GM12864 (cell line): Measurements from ENCODE around the gene ARRDC5.
"Not testable (repeated sequence)": the region's sequence is repeated elsewhere in the genome, so short reads cannot be mapped to it uniquely, and the experiment has no call there.

Experiments used
- DNase-seq: peaks from one replicate; pipeline ENCODE4 v3.0.0-alpha.2; 2011; ENCODE audit warnings: low read depth
- H3K4me3 ChIP-seq: 2 replicates; pipeline ENCODE4 v1.5.1; 2011; ENCODE audit warnings: mild to moderate bottlenecking, low read depth, low read length, control low read depth
- TF ChIP-seq, protein P1 (sequence below): IDR thresholded peaks from 2 replicates; pipeline ENCODE4 v1.5.1; 2011; ENCODE audit warnings: low read depth, mild to moderate bottlenecking, moderate library complexity, low read length, control low read depth, inconsistent platforms; ENCODE audit errors: missing control alignments

ARRDC5 gene

DNA sequence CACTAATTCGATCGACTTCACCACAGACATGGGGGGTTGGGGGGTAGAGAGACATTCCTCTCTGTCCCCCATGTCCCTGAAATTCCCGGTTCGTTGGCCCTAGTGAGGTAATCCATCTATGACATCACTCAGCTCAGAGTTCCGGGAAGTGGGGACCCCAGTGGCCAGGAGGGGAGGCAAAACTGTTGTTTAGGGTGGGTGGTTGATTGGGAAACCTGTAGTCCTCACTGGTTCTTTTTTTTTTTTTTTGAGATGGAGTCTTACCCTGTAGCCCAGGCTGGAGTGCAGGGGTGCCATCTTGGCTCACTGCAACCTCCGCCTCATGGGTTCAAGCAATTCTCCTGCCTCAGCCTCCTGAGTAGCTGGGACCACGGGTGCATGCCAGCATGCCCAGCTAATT, at the start of gene ARRDC5:
Gene ARRDC5, minus strand, starts transcription at position 101 of the 400 bp plus-strand sequence. Its CDS starts 71 bp downstream, at position 30.
- TF ChIP-seq, protein P1, sequence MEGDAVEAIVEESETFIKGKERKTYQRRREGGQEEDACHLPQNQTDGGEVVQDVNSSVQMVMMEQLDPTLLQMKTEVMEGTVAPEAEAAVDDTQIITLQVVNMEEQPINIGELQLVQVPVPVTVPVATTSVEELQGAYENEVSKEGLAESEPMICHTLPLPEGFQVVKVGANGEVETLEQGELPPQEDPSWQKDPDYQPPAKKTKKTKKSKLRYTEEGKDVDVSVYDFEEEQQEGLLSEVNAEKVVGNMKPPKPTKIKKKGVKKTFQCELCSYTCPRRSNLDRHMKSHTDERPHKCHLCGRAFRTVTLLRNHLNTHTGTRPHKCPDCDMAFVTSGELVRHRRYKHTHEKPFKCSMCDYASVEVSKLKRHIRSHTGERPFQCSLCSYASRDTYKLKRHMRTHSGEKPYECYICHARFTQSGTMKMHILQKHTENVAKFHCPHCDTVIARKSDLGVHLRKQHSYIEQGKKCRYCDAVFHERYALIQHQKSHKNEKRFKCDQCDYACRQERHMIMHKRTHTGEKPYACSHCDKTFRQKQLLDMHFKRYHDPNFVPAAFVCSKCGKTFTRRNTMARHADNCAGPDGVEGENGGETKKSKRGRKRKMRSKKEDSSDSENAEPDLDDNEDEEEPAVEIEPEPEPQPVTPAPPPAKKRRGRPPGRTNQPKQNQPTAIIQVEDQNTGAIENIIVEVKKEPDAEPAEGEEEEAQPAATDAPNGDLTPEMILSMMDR = no peak
- DNase-seq = no peak
- H3K4me3 ChIP-seq = no peak within 1 kb of the TSS

DNA sequence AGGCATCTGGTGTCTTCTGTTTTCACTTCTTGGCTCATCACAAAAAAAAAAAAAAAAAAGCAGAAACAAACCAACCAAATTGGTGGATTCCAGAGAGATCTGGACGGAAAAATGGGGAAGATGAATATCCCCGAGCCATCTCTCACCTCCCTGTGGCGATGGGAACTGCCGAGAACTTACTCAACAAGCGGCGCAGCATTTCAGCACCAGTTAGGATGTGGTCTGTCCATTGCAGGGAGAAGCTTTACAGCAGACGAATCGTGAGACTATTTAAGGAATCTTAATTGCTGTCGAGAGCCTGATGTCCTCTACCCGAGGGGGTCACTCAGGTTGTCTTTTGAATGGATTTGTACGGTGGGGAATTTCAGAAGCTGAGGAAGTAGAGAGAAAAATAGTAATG, 49.0 kb upstream of the ARRDC5 start:
- TF ChIP-seq, protein P1 = no peak
- DNase-seq = no peak
- H3K4me3 ChIP-seq = no peak overlapping the region

DNA sequence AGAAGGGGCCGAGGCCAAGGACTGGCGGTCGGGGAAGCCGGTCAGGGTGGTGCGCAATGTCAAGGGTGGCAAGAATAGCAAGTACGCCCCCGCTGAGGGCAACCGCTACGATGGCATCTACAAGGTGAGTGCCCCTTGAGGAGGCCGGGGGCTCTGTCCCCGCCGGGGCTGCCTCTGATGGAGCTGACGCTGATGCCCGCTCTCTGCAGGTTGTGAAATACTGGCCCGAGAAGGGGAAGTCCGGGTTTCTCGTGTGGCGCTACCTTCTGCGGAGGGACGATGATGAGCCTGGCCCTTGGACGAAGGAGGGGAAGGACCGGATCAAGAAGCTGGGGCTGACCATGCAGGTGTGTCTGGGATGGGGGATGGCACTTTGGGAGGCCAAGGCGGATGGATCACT, 48.0 kb upstream of the ARRDC5 start:
- not testable (repeated sequence) for H3K4me3 ChIP-seq, DNase-seq

DNA sequence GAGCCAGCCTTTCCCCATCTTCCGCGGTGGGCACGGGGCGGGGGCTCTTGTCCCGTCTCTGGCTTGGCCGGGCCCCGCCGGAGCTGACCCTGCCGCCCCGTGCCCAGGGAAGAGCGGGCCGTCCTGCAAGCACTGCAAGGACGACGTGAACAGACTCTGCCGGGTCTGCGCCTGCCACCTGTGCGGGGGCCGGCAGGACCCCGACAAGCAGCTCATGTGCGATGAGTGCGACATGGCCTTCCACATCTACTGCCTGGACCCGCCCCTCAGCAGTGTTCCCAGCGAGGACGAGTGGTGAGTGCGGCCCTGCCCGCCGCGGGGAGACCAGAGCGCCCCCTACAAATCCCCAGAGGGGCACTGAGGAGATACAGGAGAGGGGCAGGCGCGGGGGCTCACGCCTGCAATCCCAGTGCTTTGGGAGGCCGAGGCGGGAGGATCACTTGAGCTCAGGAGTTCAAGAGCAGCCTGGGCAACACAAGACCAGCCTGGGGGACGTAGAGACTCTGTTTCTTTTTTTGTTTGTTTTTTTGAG, 39.0 kb upstream of the ARRDC5 start:
- H3K4me3 ChIP-seq, DNase-seq: not testable (repeated sequence)

DNA sequence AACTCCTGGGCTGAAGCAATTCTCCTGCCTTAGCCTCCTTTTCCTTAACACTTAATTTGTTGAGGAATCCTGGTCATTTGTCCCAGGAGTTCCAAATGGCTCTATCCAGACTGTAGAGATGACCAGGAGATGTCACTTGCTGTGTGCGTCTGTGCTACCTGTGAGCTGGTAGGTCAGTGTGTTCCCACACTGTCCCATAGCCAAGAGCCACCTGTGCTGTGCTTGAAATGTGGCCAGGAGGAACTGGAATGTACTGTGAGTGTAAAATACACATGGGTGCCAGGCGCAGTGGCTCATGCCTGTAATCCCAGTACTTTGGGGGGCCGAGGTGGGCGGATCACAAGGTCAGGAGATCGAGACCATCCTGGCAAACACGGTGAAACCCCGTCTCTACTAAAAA, 36.8 kb upstream of the ARRDC5 start:
- TF ChIP-seq, protein P1 = no peak
- DNase-seq = no peak
- no peak overlapping the region for H3K4me3 ChIP-seq

- H3K4me3 ChIP-seq, DNase-seq: not testable (repeated sequence)
Observed at GRCh38 chr19:4938461-4938860, 35.8 kb upstream of the ARRDC5 start.

DNA sequence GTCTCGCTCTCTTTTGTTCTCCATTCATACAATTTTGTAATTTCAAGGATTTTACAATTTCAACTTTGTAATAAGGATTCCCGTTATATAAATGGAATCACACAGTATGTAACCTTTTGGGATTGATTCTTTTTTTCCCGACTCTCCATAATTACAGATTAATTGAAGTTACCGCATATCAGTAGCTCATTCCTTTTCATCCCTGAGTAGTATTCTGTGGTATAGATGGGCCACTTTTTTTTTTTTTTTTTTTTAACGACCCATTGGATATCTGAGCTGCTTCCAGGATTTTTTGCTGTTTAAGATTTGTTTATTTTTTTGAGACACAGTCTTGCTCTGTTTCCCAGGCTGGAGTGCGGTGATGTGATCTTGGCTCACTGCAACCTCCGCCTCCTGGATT, 34.4 kb upstream of the ARRDC5 start:
- no peak for DNase-seq
- no peak overlapping the region for H3K4me3 ChIP-seq
- TF ChIP-seq, protein P1 = no peak

DNA sequence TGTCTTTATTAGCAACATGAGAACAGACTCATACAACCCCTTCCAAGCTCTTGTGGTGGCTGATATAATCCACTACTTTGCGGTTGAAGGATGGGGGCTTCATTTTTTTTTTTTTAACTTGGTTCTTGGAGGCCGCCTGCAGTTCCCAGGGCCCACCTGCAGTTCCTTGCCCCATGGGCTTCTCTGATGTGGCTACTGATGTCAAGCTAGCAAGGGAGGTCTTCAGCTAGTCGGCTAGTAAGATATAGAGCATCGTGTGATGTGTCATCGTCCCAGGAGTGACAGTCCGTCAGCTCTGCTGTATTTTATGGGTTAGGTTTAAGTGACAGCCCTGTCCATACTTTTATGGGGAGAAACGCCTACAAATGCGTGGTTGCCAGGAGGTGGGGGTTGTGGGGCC, 32.7 kb upstream of the ARRDC5 start:
- TF ChIP-seq, protein P1 = no peak
- no peak overlapping the region for H3K4me3 ChIP-seq
- no peak for DNase-seq

GRCh38 chr19:4933528-4933927, 30.8 kb upstream of the ARRDC5 start:
- no peak for DNase-seq
- no peak overlapping the region for H3K4me3 ChIP-seq
- TF ChIP-seq, protein P1 = no peak
